Prostate gland (tissue), 2 donors: ENCODE results near the gene ZFYVE9. TPM values are rescaled to one million over a fixed set of nuclear protein-coding genes. Genes with fewer than 3 reads are reported as not detected.

Source experiments
- DNase-seq: peaks from one replicate; pipeline ENCODE4 v3.0.0-alpha.2; 2019; ENCODE audit warnings: low spot score
- H3K27ac ChIP-seq, 2 donors: fragments of 200-600 bp; sonication (generic); 2 replicates each; pipeline ENCODE4 v1.5.1; 2017 to 2019
- H3K27me3 ChIP-seq: fragments of 200-600 bp; sonication (generic); replicated peaks from 2 replicates; pipeline ENCODE4 v1.5.1; 2019; ENCODE audit not compliant: insufficient read depth
- H3K36me3 ChIP-seq, 2 donors: fragments of 200-600 bp; sonication (generic); 1 replicate in 1 of 2; 2 replicates in 1 of 2; pipeline versions ENCODE4 v1.5.1 to v1.8.1; 2017 to 2019
- H3K4me1 ChIP-seq: fragments of 200-600 bp; sonication (generic); replicated peaks from 2 replicates; pipeline ENCODE4 v1.5.1; 2019
- H3K4me3 ChIP-seq, 2 donors: fragments of 200-600 bp; sonication (generic); 2 replicates each; pipeline ENCODE4 v1.5.1; 2017 to 2019
- H3K9me3 ChIP-seq: fragments of 200-600 bp; sonication (generic); 2 replicates; pipeline ENCODE4 v1.5.1; 2017
- POLR2A ChIP-seq: fragments of 450-650 bp; IDR thresholded peaks from one replicate; pipeline ENCODE4 v1.6.1; 2016; ENCODE audit warnings: antibody characterized with exemption, mild to moderate bottlenecking
- POLR2AphosphoS5 ChIP-seq: sonication (generic); formaldehyde crosslinking; IDR thresholded peaks from one replicate; pipeline ENCODE4 v1.6.1; 2017; ENCODE audit warnings: antibody characterized with exemption
- WGBS: methylation state at CpG from one replicate; pipeline ENCODE4 v1.1.5; 2018; 5-methylcytosine and 5-hydroxymethylcytosine counted together
- intact Hi-C: fragments of 100-400 bp; cut with DNase I; formaldehyde crosslinking; loops from one replicate; pipeline ENCODE4 v1.14.2; 2022
- total RNA-seq, 2 donors: library from RNA; depleted of rRNA; stranded (reverse); fragments of >200 nt; gene quantifications; one replicate each; pipeline ENCODE4 v1.1.0, GENCODE V29; 2016
- TF ChIP-seq, protein P1 (sequence below), 4 experiments: fragments of 200-600 bp in 2 of 4; fragments of 450-650 bp in 2 of 4; sonication (generic) in 2 of 4; IDR thresholded peaks; 1 replicate in 3 of 4; 2 replicates in 1 of 4; pipeline ENCODE4 v1.5.1; 2016 to 2019; ENCODE audit warnings: antibody characterized with exemption in 4 of 4, mild to moderate bottlenecking in 2 of 4, moderate library complexity in 2 of 4

The ZFYVE9 gene
- total RNA-seq, 2 donors from 2014 or later, result 28.6 to 29.0 TPM

DNA sequence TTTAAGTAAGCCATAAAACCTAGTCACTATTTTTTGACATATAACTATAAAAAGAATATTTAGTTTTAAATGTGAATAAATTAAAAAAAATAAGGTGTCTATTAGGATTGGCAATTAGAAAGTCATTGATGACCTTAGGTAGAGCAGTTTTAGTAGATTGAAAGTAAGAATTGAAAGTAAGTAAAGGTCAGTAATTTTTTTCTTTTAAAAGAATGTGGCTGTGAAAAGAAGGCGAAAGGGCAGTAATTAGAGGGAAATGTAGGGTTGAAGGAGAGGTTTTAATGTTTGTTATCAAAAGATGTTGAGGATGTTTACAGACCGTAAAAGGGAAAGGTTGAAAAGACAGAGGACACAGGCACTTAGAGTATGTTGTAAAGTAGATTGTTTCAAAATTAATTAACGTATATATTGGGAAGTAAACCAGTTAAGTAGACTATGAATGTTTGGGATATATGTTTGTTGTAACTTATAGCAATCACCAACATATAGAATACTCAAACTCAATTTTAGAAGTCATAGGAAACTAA lies 41.0 kb downstream of the ZFYVE9 start:
- Histone ChIP-seq H3K27me3 (no peaks in the 10 kb centered on the region), H3K4me3 (no peak overlapping the region), H3K27ac (no peak overlapping the region), H3K36me3 (no peaks in the 10 kb centered on the region), H3K9me3 (no peaks in the 10 kb centered on the region), H3K4me1 (no peaks in the 10 kb centered on the region)
- WGBS, result 82% methylated on average over 3 of the region's 3 CpGs
- no peak for TF ChIP-seq POLR2A
- TF ChIP-seq, protein P1, sequence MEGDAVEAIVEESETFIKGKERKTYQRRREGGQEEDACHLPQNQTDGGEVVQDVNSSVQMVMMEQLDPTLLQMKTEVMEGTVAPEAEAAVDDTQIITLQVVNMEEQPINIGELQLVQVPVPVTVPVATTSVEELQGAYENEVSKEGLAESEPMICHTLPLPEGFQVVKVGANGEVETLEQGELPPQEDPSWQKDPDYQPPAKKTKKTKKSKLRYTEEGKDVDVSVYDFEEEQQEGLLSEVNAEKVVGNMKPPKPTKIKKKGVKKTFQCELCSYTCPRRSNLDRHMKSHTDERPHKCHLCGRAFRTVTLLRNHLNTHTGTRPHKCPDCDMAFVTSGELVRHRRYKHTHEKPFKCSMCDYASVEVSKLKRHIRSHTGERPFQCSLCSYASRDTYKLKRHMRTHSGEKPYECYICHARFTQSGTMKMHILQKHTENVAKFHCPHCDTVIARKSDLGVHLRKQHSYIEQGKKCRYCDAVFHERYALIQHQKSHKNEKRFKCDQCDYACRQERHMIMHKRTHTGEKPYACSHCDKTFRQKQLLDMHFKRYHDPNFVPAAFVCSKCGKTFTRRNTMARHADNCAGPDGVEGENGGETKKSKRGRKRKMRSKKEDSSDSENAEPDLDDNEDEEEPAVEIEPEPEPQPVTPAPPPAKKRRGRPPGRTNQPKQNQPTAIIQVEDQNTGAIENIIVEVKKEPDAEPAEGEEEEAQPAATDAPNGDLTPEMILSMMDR (IDR thresholded peaks at IDR 0.05), result no peak
- no peak for TF ChIP-seq POLR2AphosphoS5
- no peak for DNase-seq
- intact Hi-C loops, result no loop called here

DNA sequence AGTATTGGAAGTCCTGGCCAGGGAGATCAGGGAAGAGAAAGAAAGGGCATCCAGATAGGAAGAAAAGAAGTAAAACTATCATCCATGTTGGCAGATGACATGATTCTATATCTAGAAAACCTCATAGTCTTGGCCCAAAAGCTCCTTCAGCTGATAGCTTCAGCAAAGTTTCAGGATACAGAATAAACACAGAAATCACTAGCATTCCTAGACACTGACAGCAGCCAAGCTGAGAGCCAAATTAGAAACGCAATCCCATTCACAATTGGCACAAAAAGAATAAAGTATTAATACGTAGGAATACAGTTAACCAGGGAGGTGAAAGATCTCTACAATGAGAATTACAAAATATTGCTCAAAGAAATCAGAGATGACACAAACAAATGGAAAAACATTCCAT lies 44.6 kb downstream of the ZFYVE9 start:
- no peaks in the 10 kb centered on the region for H3K27me3 ChIP-seq
- H3K4me1 ChIP-seq, result no peaks in the 10 kb centered on the region
- H3K4me3 ChIP-seq, result no peak overlapping the region
- WGBS, result 69% methylated on average over 2 of the region's 2 CpGs
- TF ChIP-seq, protein P1 (IDR thresholded peaks at IDR 0.05), result no peak
- TF ChIP-seq POLR2AphosphoS5 (no peak), POLR2A (no peak)
- H3K36me3 ChIP-seq, result no peaks in the 10 kb centered on the region
- no peak overlapping the region for H3K27ac ChIP-seq
- H3K9me3 ChIP-seq, result no peaks in the 10 kb centered on the region
- DNase-seq, result no peak
- intact Hi-C loops, result no loop called here

DNA sequence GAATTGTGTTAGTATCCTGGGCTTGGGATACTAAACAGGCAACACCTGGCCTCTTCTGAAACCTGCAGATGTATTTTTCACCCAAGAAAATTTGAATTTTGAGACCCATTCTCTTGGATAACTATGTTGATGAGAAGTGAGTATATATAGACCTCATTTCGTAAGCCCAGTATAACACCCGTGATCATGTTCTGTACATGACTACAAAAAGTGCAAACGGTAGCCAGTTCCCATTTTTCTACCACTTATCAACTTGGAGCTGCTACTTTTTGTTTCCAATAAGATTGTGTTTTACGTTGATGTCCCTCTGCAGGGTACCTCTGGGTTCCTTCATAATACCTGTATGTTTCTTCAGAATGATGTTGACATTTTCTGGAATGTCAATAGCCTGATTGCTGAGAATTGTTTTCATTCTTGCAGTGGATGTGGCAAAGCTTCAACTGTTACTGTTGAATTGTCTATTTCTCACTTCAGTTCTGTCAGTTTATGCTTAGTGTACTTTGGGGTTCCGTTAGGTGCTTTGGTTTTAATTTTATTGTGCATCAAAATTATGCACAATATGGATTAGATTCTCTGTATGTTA lies 48.1 kb downstream of the ZFYVE9 start:
- Histone ChIP-seq H3K36me3 (no peaks in the 10 kb centered on the region), H3K4me3 (no peak overlapping the region), H3K27ac (no peak overlapping the region), H3K27me3 (no peaks in the 10 kb centered on the region), H3K4me1 (no peaks in the 10 kb centered on the region), H3K9me3 (no peaks in the 10 kb centered on the region)
- TF ChIP-seq POLR2AphosphoS5, result no peak
- TF ChIP-seq, protein P1 (IDR thresholded peaks at IDR 0.05), result no peak
- TF ChIP-seq POLR2A, result no peak
- 97% methylated on average over 5 of the region's 5 CpGs for WGBS
- DNase-seq, result no peak
- intact Hi-C loops, result no loop called here

DNA sequence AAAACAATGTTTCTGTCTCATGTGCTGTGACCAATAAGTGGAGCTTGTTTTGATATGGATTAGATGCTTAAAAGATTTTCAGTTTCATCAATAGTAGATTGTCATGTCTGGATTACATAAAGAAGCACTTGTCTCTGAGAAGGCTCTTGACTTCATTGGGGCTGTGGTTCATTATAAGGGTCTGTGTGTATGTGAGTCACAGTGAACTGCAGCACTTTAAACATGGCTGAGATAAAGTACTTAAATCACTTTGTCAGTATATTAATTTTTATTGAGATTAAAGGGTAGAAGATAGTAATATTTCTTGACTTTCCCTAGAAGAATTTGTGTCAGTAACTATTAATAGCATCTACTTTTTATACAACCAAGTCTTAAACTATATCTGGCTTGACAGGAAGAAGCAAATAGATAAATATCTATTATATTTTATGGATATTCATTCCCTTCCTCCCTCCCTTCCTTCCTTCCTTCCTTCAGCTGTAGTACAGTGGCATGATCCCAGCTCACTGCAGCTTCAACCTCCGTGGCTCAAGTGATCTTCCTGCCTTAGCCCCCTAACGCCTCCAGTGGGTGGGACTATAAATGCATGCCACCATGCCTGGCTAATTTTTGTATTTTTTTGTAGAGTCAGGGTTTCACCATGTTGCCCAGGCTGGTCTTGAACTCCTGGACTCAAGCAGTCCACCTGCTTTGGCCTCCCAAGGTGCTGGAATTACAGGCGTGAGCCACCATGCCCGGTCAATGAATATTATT lies 48.8 kb downstream of the ZFYVE9 start:
- H3K9me3 ChIP-seq, result no peaks in the 10 kb centered on the region
- DNase-seq, result no peak
- H3K27me3 ChIP-seq, result no peaks in the 10 kb centered on the region
- no peak overlapping the region for H3K27ac ChIP-seq
- H3K4me1 ChIP-seq, result no peaks in the 10 kb centered on the region
- no peak overlapping the region for H3K4me3 ChIP-seq
- H3K36me3 ChIP-seq, result no peaks in the 10 kb centered on the region
- WGBS, result 83% methylated on average over 4 of the region's 4 CpGs
- intact Hi-C loops, result no loop called here
- TF ChIP-seq, protein P1 (IDR thresholded peaks at IDR 0.05), result no peak
- TF ChIP-seq POLR2AphosphoS5 (no peak), POLR2A (no peak)
